Activated CD8-positive, alpha-beta T cell treated with anti-CD3 and anti-CD28 coated beads for 36 hours (primary cell): ENCODE data around the gene SSBP4. TPM values are rescaled to one million over a fixed set of nuclear protein-coding genes. Genes with fewer than 3 reads are reported as not detected.
A peak's percentile ranks its signal among the peaks of the same experiment; 100 is the strongest.

ENCODE experiments used
- ATAC-seq: fragments of 200-7000 bp; cut with Tn5 transposase; one replicate; pipeline ENCODE4 v1.10.0; 2021; ENCODE audit warnings: mild to moderate bottlenecking, moderate library complexity
- CTCF ChIA-PET: fragments of 350-600 bp; sonication (Branson Sonifier 250); formaldehyde crosslinking; loops from one replicate; lab custom pipeline; 2021; ENCODE audit warnings: antibody characterized with exemption; lab: Charles Lee
- POLR2A ChIA-PET: fragments of 350-600 bp; sonication (Branson Sonifier 250); formaldehyde crosslinking; loops from one replicate; lab custom pipeline; 2021; ENCODE audit warnings: antibody characterized with exemption; lab: Charles Lee
- DNase-seq: peaks from one replicate; pipeline ENCODE4 v3.0.0-alpha.2; 2020
- H3K27ac Mint-ChIP-seq: one replicate; pipeline ENCODE4 v1.8.0; 2021; ENCODE audit warnings: mild to moderate bottlenecking, mixed read lengths
- H3K27me3 Mint-ChIP-seq: one replicate; pipeline ENCODE4 v1.8.0; 2021; ENCODE audit warnings: mixed read lengths
- H3K36me3 Mint-ChIP-seq: one replicate; pipeline ENCODE4 v1.8.0; 2021; ENCODE audit warnings: low read depth, mixed read lengths
- H3K4me1 Mint-ChIP-seq: one replicate; pipeline ENCODE4 v1.8.0; 2021; ENCODE audit warnings: low read depth, mixed read lengths
- H3K4me3 Mint-ChIP-seq: one replicate; pipeline ENCODE4 v1.8.0; 2021; ENCODE audit warnings: mild to moderate bottlenecking, moderate library complexity, mixed read lengths
- H3K9me3 Mint-ChIP-seq: one replicate; pipeline ENCODE4 v1.8.0; 2021; ENCODE audit warnings: mixed read lengths
- intact Hi-C: fragments of 100-400 bp; cut with micrococcal nuclease; formaldehyde crosslinking; loops from one replicate; pipeline ENCODE4 v1.10.0; 2022
- total RNA-seq, 2 experiments: library from RNA; stranded (reverse); gene quantifications; one replicate each; pipeline ENCODE4 v1.2.3, GENCODE V29; 2021
- TF ChIP-seq, protein P1 (sequence below): fragments of 200-600 bp; IDR thresholded peaks from one replicate; pipeline ENCODE4 v1.8.0; 2022; ENCODE audit warnings: antibody characterized with exemption, mild to moderate bottlenecking

The SSBP4 gene
- 100 to 1,000 TPM in 1 of 2 experiments, 10 to 100 TPM in 1; 98.2 to 102 TPM for total RNA-seq

- H3K36me3 Mint-ChIP-seq, result peaks cover 12% of the 10 kb centered on the region
- intact Hi-C loops, result no loop called here
- POLR2A ChIA-PET, result interaction anchor here (0.6 to 8.7 kb wide), 10 partner anchors 8 to 258 kb away, joined by 3 to 81 read pairs (median 4); partner anchors contain the start of genes ELL, JUND and MPV17L2
- H3K27ac Mint-ChIP-seq, result peak within 1 kb of the TSS; percentile 79
- ATAC-seq, result peak; percentile 38
- TF ChIP-seq, protein P1, sequence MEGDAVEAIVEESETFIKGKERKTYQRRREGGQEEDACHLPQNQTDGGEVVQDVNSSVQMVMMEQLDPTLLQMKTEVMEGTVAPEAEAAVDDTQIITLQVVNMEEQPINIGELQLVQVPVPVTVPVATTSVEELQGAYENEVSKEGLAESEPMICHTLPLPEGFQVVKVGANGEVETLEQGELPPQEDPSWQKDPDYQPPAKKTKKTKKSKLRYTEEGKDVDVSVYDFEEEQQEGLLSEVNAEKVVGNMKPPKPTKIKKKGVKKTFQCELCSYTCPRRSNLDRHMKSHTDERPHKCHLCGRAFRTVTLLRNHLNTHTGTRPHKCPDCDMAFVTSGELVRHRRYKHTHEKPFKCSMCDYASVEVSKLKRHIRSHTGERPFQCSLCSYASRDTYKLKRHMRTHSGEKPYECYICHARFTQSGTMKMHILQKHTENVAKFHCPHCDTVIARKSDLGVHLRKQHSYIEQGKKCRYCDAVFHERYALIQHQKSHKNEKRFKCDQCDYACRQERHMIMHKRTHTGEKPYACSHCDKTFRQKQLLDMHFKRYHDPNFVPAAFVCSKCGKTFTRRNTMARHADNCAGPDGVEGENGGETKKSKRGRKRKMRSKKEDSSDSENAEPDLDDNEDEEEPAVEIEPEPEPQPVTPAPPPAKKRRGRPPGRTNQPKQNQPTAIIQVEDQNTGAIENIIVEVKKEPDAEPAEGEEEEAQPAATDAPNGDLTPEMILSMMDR, result no peak
- H3K4me1 Mint-ChIP-seq, result peaks cover 78% of the 10 kb centered on the region
- H3K4me3 Mint-ChIP-seq, result peak within 1 kb of the TSS; percentile 86
- no peaks in the 10 kb centered on the region for H3K9me3 Mint-ChIP-seq
- peak; percentile 72 for DNase-seq
- H3K27me3 Mint-ChIP-seq, result peaks cover 11% of the 10 kb centered on the region
- CTCF ChIA-PET, result interaction anchor here (0.9 to 11.2 kb wide), 9 partner anchors 9 to 168 kb away, joined by 3 to 181 read pairs (median 3); partner anchors contain the start of genes GDF15, JUND and LRRC25
Measured at GRCh38 chr19:18419195-18419698, at the start of gene SSBP4. TSS of gene SSBP4 (plus strand) at chr19:18419398. CDS start at chr19:18419649, 251 bp downstream.

GRCh38 chr19:18373407-18373891 lies 45.7 kb upstream of the SSBP4 start:
- POLR2A ChIA-PET, result no interaction called here
- CTCF ChIA-PET, result interaction anchor here (1.4 kb wide), 2 partner anchors 13 to 15 kb away, joined by 3 to 10 read pairs; partner anchors contain the start of gene GDF15
- intact Hi-C loops, result no loop called here
- H3K9me3 Mint-ChIP-seq, result no peaks in the 10 kb centered on the region
- no peak for ATAC-seq
- H3K36me3 Mint-ChIP-seq, result no peaks in the 10 kb centered on the region
- peak overlapping the region; percentile 77 for H3K27ac Mint-ChIP-seq
- TF ChIP-seq, protein P1, result no peak
- no peaks in the 10 kb centered on the region for H3K27me3 Mint-ChIP-seq
- no peak overlapping the region for H3K4me3 Mint-ChIP-seq
- peaks cover 10% of the 10 kb centered on the region for H3K4me1 Mint-ChIP-seq
- DNase-seq, result no peak

GRCh38 chr19:18373892-18374629 lies 45.1 kb upstream of the SSBP4 start:
- DNase-seq (peak; percentile 91), ATAC-seq (peak; percentile 93)
- H3K4me3 Mint-ChIP-seq, result peak overlapping the region; percentile 18
- ChIA-PET CTCF (interaction anchor here (1.4 kb wide), 2 partner anchors 12 to 14 kb away, joined by 3 to 10 read pairs; partner anchors contain the start of gene GDF15), POLR2A (interaction anchor here (0.6 to 0.8 kb wide), 2 partner anchors 34 to 93 kb away, joined by 3 read pairs; partner anchors contain the start of gene JUND)
- H3K36me3 Mint-ChIP-seq, result no peaks in the 10 kb centered on the region
- TF ChIP-seq, protein P1, result no peak
- H3K27me3 Mint-ChIP-seq, result no peaks in the 10 kb centered on the region
- H3K9me3 Mint-ChIP-seq, result no peaks in the 10 kb centered on the region
- H3K4me1 Mint-ChIP-seq, result peaks cover 10% of the 10 kb centered on the region
- intact Hi-C loops, result no loop called here
- H3K27ac Mint-ChIP-seq, result peak overlapping the region; percentile 77

DNA sequence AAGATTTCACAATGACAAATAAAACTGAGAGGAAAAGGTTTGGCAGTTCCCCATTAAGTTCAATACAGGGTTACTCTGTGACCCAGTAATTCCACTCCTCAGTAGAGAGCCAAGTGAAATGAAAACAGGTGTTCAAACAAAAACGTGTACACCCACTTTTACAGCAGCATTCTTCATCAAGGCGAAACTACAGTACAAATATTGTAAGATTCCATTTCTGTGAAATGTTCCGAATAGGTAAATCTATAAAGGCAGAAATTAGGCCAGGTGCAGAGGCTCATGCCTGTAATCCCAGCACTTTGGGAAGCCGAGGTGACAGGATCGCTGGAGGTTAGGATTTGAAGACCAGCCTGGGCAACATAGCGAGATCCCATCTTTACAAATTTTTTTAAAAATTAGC lies 42.2 kb upstream of the SSBP4 start:
- Mint-ChIP-seq H3K27me3 (peaks cover 2% of the 10 kb centered on the region), H3K27ac (no peak overlapping the region), H3K4me1 (peaks cover 10% of the 10 kb centered on the region), H3K4me3 (no peak overlapping the region), H3K36me3 (no peaks in the 10 kb centered on the region), H3K9me3 (no peaks in the 10 kb centered on the region)
- ATAC-seq, result no peak
- POLR2A ChIA-PET, result no interaction called here
- CTCF ChIA-PET, result no interaction called here
- TF ChIP-seq, protein P1, result no peak
- no peak for DNase-seq
- intact Hi-C loops, result no loop called here
